ENCODE data around the gene YY2.

GRCh38 chrX:21839334-21840192, 16.2 kb upstream of the YY2 start, which contains the start of gene MBTPS2:
- TF ChIP-seq CTCF (IDR thresholded peaks at IDR 0.05) = no peak
- TF ChIP-seq EZH2 (IDR thresholded peaks at IDR 0.05; ENCODE audit: borderline replicate concordance, insufficient read depth, low read depth, low read length, poor library complexity, severe bottlenecking) = no peak

All from B cell (primary cell).